T-helper 1 cell treated with Interleukin-12 subunit alpha and Interleukin-12 subunit beta and Interleukin-4 antibody, amounts not matched to agents 30 μg/mL and 1 μg/mL, for 36 hours (primary cell): ENCODE measurements around the gene SPON2.
"Not testable (repeated sequence)": the region's sequence is repeated elsewhere in the genome, so short reads cannot be mapped to it uniquely, and the experiment has no call there.

Experiments
- H3K27ac Mint-ChIP-seq: one replicate; pipeline ENCODE4 v1.8.0; 2021; ENCODE audit warnings: mild to moderate bottlenecking, mixed read lengths
- H3K27me3 Mint-ChIP-seq: one replicate; pipeline ENCODE4 v1.8.0; 2021; ENCODE audit warnings: low read depth, mixed read lengths
- H3K36me3 Mint-ChIP-seq: one replicate; pipeline ENCODE4 v1.8.0; 2021; ENCODE audit warnings: low read depth, mixed read lengths
- H3K4me1 Mint-ChIP-seq: one replicate; pipeline ENCODE4 v1.8.0; 2021; ENCODE audit warnings: low read depth, mixed read lengths
- H3K4me3 Mint-ChIP-seq: one replicate; pipeline ENCODE4 v1.8.0; 2021; ENCODE audit warnings: mild to moderate bottlenecking, moderate library complexity, mixed read lengths
- H3K9me3 Mint-ChIP-seq: one replicate; pipeline ENCODE4 v1.8.0; 2021; ENCODE audit warnings: mixed read lengths

SPON2 gene

DNA sequence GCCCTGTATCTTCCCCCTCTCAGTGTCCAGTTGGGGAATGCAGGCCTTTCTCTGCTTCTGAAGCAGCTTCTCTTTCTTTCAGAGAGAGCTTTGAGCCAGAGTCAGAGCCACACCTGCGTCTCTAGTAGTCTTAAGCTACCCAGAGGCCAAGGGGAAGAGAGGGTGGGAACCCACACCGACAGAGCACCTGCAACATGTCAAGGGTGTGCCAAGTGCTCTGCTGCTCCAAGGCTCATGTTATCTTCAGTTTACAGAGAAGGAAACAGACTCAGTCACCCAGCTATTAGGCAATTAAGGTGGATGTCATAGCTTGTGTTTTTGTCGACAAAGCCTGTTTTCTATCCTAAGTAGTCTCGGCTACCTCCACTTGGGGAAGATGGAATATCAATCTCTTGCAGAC lies 36.3 kb downstream of the SPON2 start:
- H3K27me3 Mint-ChIP-seq = peaks cover 15% of the 10 kb centered on the region
- H3K27ac Mint-ChIP-seq = peak overlapping the region; percentile 13
- H3K9me3 Mint-ChIP-seq = no peaks in the 10 kb centered on the region
- peaks cover 12% of the 10 kb centered on the region for H3K4me1 Mint-ChIP-seq
- H3K36me3 Mint-ChIP-seq = peaks cover 2% of the 10 kb centered on the region
- peak overlapping the region; percentile 36 for H3K4me3 Mint-ChIP-seq

DNA sequence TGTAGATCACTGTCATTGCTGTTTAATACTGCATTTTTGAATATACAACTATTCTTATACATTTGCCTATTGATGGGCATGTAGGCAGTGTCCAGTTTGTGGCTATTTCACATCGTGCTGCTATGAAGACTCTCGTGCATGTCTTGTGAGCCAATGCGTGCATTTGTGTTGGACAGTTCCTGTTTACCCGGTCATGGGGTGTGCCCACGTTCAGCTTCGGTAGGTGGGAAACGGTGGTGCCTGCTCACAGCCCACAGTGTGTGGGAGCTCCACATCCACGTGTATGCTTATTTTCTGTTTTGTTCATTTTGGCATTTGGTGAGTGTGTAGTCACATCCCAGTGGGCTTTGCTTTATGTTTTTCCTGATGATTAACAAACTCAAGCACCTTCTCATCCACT lies 39.4 kb downstream of the SPON2 start:
- H3K27me3 Mint-ChIP-seq = peaks cover 18% of the 10 kb centered on the region
- H3K9me3 Mint-ChIP-seq = no peaks in the 10 kb centered on the region
- H3K36me3 Mint-ChIP-seq = no peaks in the 10 kb centered on the region
- H3K27ac Mint-ChIP-seq = no peak overlapping the region
- H3K4me3 Mint-ChIP-seq = no peak overlapping the region
- H3K4me1 Mint-ChIP-seq = peaks cover 15% of the 10 kb centered on the region

DNA sequence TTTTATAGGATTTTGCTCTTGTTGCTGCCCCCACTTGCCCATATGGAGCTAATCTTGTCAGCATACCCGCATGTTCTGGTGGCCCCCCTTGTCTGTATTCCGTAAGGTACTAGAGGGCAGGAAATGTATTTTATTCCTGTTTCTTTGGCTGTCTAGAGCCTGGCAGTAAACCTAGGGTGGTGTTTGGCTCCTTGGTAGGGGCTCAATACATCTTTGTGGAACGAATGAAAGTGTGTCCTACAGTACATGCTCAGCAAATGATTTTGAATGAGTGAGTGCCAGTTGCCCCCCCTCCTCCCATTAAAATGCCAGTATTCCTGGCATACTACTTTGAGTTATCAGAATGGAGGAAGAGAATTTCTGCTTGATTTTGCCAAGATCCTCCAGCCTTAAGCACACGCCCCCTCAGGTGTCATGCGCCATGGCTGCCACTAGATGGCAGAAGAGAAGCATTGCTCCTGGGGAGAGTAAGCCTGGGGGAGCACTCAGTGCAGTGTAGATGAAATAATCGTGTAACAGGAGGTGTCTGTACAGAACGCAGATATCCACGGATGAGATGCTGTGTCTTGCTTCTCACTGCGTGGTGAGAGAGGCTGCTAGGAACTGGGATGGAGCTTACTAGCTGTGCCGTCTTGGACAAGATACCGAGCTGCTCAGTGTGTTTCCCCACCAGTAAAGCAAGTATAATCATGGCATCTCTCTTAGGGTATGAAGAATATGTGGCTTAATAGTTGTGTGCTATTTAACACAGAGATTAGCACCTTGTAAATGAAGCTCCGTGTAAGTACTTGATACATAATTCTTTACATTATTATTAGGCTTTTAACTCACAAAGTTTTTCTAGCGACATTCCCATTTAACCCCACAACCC lies 41.8 kb downstream of the SPON2 start:
- no peaks in the 10 kb centered on the region for H3K9me3 Mint-ChIP-seq
- no peak overlapping the region for H3K4me3 Mint-ChIP-seq
- H3K4me1 Mint-ChIP-seq = peaks cover 2% of the 10 kb centered on the region
- H3K36me3 Mint-ChIP-seq = no peaks in the 10 kb centered on the region
- no peak overlapping the region for H3K27ac Mint-ChIP-seq
- H3K27me3 Mint-ChIP-seq = peaks cover 33% of the 10 kb centered on the region

DNA sequence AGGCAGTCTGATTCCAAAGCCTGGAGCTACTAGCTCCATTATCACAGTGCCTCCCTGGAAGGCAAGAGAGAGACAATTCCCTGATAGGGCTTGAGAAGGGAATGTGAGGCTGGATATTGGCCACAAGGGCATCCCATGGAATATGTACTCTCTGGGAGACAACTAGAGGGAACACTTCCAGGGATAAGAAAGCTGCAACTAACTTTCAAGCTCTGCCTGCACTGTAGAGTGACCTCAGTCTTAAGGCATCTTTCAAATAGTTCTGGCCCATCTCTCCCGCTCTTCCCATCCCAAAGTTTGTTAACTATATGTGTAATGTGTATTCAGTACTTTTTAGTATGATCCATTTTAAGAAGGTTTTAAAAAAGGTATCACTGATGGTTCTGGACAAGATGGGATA lies 45.9 kb downstream of the SPON2 start:
- peaks cover 2% of the 10 kb centered on the region for H3K4me1 Mint-ChIP-seq
- H3K36me3 Mint-ChIP-seq = no peaks in the 10 kb centered on the region
- no peaks in the 10 kb centered on the region for H3K9me3 Mint-ChIP-seq
- H3K4me3 Mint-ChIP-seq = no peak overlapping the region
- H3K27me3 Mint-ChIP-seq = peaks cover 44% of the 10 kb centered on the region
- H3K27ac Mint-ChIP-seq = no peak overlapping the region

DNA sequence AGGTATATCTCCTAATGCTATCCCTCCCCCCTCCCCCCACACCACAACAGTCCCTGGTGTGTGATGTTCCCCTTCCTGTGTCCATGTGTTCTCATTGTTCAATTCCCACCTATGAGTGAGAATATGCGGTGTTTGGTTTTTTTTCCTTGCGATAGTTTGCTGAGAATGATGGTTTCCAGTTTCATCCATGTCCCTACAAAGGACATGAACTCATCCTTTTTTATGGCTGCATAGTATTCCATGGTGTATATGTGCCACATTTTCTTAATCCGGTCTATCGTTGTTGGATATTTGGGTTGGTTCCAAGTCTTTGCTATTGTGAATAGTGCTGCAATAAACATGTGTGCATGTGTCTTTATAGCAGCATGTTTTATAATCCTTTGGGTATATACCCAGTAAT lies 46.9 kb downstream of the SPON2 start:
- peaks cover 47% of the 10 kb centered on the region for H3K27me3 Mint-ChIP-seq
- not testable (repeated sequence) for H3K27ac Mint-ChIP-seq

DNA sequence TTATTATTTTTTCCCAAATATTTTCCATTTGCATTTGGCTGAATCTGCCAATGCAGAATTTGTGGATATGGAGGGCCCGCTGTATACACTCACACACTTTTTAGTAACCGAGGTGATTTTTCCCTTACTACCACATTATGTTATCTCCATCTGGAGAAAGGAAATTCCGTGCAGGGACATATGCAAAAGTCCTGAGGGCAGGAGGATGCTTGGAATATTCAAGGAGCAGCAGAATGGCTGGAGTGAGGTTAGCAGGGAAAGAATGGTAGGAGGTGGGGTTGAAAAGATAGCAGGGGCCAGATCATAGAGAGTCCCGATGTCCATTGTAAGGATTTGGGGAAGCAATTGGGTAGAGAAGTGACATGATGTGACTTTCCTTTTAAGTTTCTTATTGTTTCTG lies 47.6 kb downstream of the SPON2 start:
- no peak overlapping the region for H3K4me3 Mint-ChIP-seq
- no peaks in the 10 kb centered on the region for H3K36me3 Mint-ChIP-seq
- peaks cover 47% of the 10 kb centered on the region for H3K27me3 Mint-ChIP-seq
- H3K4me1 Mint-ChIP-seq = no peaks in the 10 kb centered on the region
- H3K9me3 Mint-ChIP-seq = no peaks in the 10 kb centered on the region
- no peak overlapping the region for H3K27ac Mint-ChIP-seq

More for the DNA sequence above, 46.9 kb downstream of the SPON2 start:
- H3K36me3 Mint-ChIP-seq, H3K9me3 Mint-ChIP-seq, H3K4me1 Mint-ChIP-seq, H3K4me3 Mint-ChIP-seq: not testable (repeated sequence)

DNA sequence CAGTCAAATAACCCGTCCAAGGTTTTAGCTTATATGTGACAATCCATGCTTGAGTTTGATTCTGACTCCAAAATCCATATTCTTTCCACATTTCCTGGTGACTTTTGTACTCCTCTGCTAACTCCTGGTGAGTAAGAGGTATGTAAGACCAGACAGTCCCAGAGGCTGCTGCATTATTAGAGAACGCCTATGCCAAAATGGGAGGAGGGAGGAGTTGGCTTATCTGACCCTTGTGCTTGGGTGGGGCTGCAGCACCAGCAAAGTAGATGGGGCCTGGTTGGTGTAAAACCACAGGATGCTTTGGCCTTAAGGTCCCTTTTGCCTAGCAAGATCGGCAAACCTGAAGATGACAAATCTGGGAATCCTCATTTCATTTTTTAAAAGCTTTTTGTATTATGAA lies 49.9 kb downstream of the SPON2 start:
- Mint-ChIP-seq H3K36me3 (no peaks in the 10 kb centered on the region), H3K27ac (no peak overlapping the region), H3K4me1 (no peaks in the 10 kb centered on the region), H3K27me3 (peaks cover 48% of the 10 kb centered on the region), H3K9me3 (no peaks in the 10 kb centered on the region), H3K4me3 (no peak overlapping the region)
